Neural crest cell (in vitro differentiated cells): Measurements from ENCODE around the gene TRIM49C. TPM values are rescaled to one million over a fixed set of nuclear protein-coding genes. Genes with fewer than 3 reads are reported as not detected.
"Not testable (repeated sequence)": the region's sequence is repeated elsewhere in the genome, so short reads cannot be mapped to it uniquely, and the experiment has no call there.

Source experiments
- DNase-seq: peaks from one replicate; pipeline ENCODE4 v3.0.0; 2021; ENCODE audit warnings: low read depth, mixed read lengths, low spot score
- H3K27ac Mint-ChIP-seq: one replicate; pipeline ENCODE4 v1.8.0; 2021; ENCODE audit warnings: mild to moderate bottlenecking, mixed read lengths; ENCODE audit not compliant: unreplicated experiment
- H3K27me3 Mint-ChIP-seq: 2 replicates; pipeline ENCODE4 v1.8.0; 2021; ENCODE audit warnings: low read depth, mild to moderate bottlenecking, mixed read lengths
- H3K36me3 Mint-ChIP-seq: 2 replicates; pipeline ENCODE4 v1.8.0; 2021; ENCODE audit warnings: low read depth, mild to moderate bottlenecking, mixed read lengths
- H3K4me1 Mint-ChIP-seq: 2 replicates; pipeline ENCODE4 v1.8.0; 2021; ENCODE audit warnings: mixed read lengths
- H3K4me3 Mint-ChIP-seq: one replicate; pipeline ENCODE4 v1.8.0; 2021; ENCODE audit warnings: mild to moderate bottlenecking, mixed read lengths
- H3K9me3 Mint-ChIP-seq: 2 replicates; pipeline ENCODE4 v1.8.0; 2021; ENCODE audit warnings: mixed read lengths
- CTCF ChIP-seq: fragments of 200-600 bp; sonication (generic); conservative IDR thresholded peaks from 2 replicates; pipeline ENCODE4 v1.5.0; 2021; ENCODE audit warnings: antibody characterized with exemption, mild to moderate bottlenecking
- long read RNA-seq: library from polyadenylated mRNA; unstranded; transcript quantifications from one replicate; pipeline ENCODE4 v2.0.0, GENCODE V29; 2020
- total RNA-seq: library from RNA; stranded (reverse); gene quantifications from 2 replicates; pipeline ENCODE4 v1.2.1, GENCODE V29; 2021

The TRIM49C gene, protein sequence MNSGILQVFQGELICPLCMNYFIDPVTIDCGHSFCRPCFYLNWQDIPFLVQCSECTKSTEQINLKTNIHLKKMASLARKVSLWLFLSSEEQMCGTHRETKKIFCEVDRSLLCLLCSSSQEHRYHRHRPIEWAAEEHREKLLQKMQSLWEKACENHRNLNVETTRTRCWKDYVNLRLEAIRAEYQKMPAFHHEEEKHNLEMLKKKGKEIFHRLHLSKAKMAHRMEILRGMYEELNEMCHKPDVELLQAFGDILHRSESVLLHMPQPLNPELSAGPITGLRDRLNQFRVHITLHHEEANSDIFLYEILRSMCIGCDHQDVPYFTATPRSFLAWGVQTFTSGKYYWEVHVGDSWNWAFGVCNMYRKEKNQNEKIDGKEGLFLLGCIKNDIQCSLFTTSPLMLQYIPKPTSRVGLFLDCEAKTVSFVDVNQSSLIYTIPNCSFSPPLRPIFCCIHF
- total RNA-seq: not detected in 2 replicates
- long read RNA-seq: 0 reads

- not testable (repeated sequence) for H3K27me3 Mint-ChIP-seq, H3K4me1 Mint-ChIP-seq, H3K36me3 Mint-ChIP-seq, H3K4me3 Mint-ChIP-seq, H3K27ac Mint-ChIP-seq, DNase-seq, H3K9me3 Mint-ChIP-seq
Measured at GRCh38 chr11:90030806-90031205, at the start of gene TRIM49C. Gene TRIM49C (plus strand): TSS chr11:90031106. CDS start chr11:90035212, 4,106 bp downstream.

GRCh38 chr11:90024184-90024583 lies 6.7 kb upstream of the TRIM49C start:
- not testable (repeated sequence) for H3K4me3 Mint-ChIP-seq, H3K9me3 Mint-ChIP-seq, H3K4me1 Mint-ChIP-seq, H3K27ac Mint-ChIP-seq, DNase-seq, H3K27me3 Mint-ChIP-seq, H3K36me3 Mint-ChIP-seq

- H3K36me3 Mint-ChIP-seq, H3K4me3 Mint-ChIP-seq, H3K27ac Mint-ChIP-seq, H3K9me3 Mint-ChIP-seq, H3K27me3 Mint-ChIP-seq, H3K4me1 Mint-ChIP-seq: not testable (repeated sequence)
- peak; percentile 3 for DNase-seq
Measured at GRCh38 chr11:90051591-90052209, 20.8 kb downstream of the TRIM49C start.

- not testable (repeated sequence) for H3K27me3 Mint-ChIP-seq, H3K4me1 Mint-ChIP-seq, H3K9me3 Mint-ChIP-seq, H3K27ac Mint-ChIP-seq, H3K4me3 Mint-ChIP-seq, H3K36me3 Mint-ChIP-seq
- DNase-seq: peak; percentile 43
- TF ChIP-seq CTCF: peak; percentile 45
Measured at GRCh38 chr11:90052311-90052710, 21.4 kb downstream of the TRIM49C start.

- not testable (repeated sequence) for H3K36me3 Mint-ChIP-seq, H3K4me1 Mint-ChIP-seq, H3K9me3 Mint-ChIP-seq, DNase-seq, H3K27ac Mint-ChIP-seq, H3K27me3 Mint-ChIP-seq, H3K4me3 Mint-ChIP-seq
Measured at GRCh38 chr11:90053545-90053944, 22.6 kb downstream of the TRIM49C start.

DNA sequence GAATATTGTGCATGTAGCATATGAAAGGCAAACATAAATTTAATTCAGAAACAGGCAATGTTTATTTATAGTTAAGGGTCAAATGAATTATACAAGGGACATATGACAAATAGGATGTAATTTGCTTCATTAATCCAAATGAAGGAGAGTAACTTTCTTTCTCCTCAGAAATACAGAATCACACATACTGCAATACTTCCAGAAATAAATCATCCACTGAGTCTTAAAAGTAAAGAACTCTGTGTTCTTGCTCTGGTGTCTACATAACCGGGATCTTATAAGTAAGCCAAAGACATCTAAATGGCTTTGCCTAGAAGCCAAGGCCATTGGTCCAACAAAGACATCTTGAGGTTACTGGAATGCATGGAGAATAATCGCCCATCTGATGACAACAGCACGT lies 54.7 kb downstream of the TRIM49C start, which contains the start of gene UBTFL1:
UBTFL1 (plus strand) TSS at position 301 of the 400 bp plus-strand sequence; CDS start at position 301, 0 bp downstream.
- not testable (repeated sequence) for H3K9me3 Mint-ChIP-seq, H3K4me3 Mint-ChIP-seq, H3K27ac Mint-ChIP-seq, DNase-seq, H3K27me3 Mint-ChIP-seq, H3K36me3 Mint-ChIP-seq, H3K4me1 Mint-ChIP-seq

GRCh38 chr11:90088731-90089130 lies 57.8 kb downstream of the TRIM49C start:
- H3K36me3 Mint-ChIP-seq, H3K4me1 Mint-ChIP-seq, H3K4me3 Mint-ChIP-seq, H3K27ac Mint-ChIP-seq, H3K9me3 Mint-ChIP-seq, DNase-seq, H3K27me3 Mint-ChIP-seq: not testable (repeated sequence)

Other genes with a start within 250 kb of the TRIM49C start
- gene TRIM49, start 222.5 kb upstream of the TRIM49C start, total RNA-seq: not detected in 2 replicates
- gene TRIM64B, start 152.6 kb upstream of the TRIM49C start, total RNA-seq: not detected in 2 replicates
- gene TRIM49D1, start 108.9 kb upstream of the TRIM49C start, total RNA-seq: not detected in 2 replicates
- gene TRIM49D2, start 107.0 kb upstream of the TRIM49C start, total RNA-seq: not detected in 2 replicates
- not detected in 2 replicates for gene TRIM64, start 65.1 kb upstream of the TRIM49C start, total RNA-seq
- gene UBTFL1, start 54.8 kb downstream of the TRIM49C start, total RNA-seq: not detected in 2 replicates
- 16.1 and 16.7 TPM in 2 replicates for gene NAALAD2, start 103.6 kb downstream of the TRIM49C start, total RNA-seq
- gene CHORDC1, start 191.9 kb downstream of the TRIM49C start, total RNA-seq: 64.5 and 64.6 TPM in 2 replicates